ENCODE results near the gene SNORC. TPM values are rescaled to one million over a fixed set of nuclear protein-coding genes. Genes with fewer than 3 reads are reported as not detected.

SNORC gene
- total and polyA plus RNA-seq, 2 of the 13 experiments (the other 11 are each of a cell fraction or from before 2014, with no cell fraction given): 59.1 to 86.1 TPM

- TF ChIP-seq HOXA7 (CRISPR knock-in tag; IDR thresholded peaks at IDR 0.05): no peak
- TF ChIP-seq SP140L (CRISPR knock-in tag; IDR thresholded peaks at IDR 0.05; ENCODE audit: borderline replicate concordance): no peak
- no peak; the same call in 1 of the 2 replicates for TF ChIP-seq MAF1 (CRISPR knock-in tag; IDR thresholded peaks at IDR 0.05; ENCODE audit: borderline replicate concordance)
- no peak for TF ChIP-seq MAFF (IDR thresholded peaks at IDR 0.05; ENCODE audit: low read depth, low read length)
- no peak for TF ChIP-seq CENPX (CRISPR knock-in tag; IDR thresholded peaks at IDR 0.05)
- no peak for TF ChIP-seq ZNF503 (CRISPR knock-in tag; IDR thresholded peaks at IDR 0.05)
- peak; percentile 19; the same call in 1 of the 2 replicates for TF ChIP-seq KDM1A (CRISPR knock-in tag; IDR thresholded peaks at IDR 0.05)
- TF ChIP-seq ZNF354B (CRISPR knock-in tag; IDR thresholded peaks at IDR 0.05): peak; percentile 37; the same call in 1 of the 2 replicates
- TF ChIP-seq ZNF282 (IDR thresholded peaks at IDR 0.05; ENCODE audit: partially characterized antibody): no peak
- no peak for TF ChIP-seq SATB2 (CRISPR knock-in tag; IDR thresholded peaks at IDR 0.05)
- TF ChIP-seq KLF13 (CRISPR knock-in tag; IDR thresholded peaks at IDR 0.05): peak; percentile 51; the same call in 1 of the 2 replicates
- no peak for TF ChIP-seq ZNF24 (IDR thresholded peaks at IDR 0.05)
- no peak for TF ChIP-seq ZNF569 (CRISPR knock-in tag; IDR thresholded peaks at IDR 0.05; ENCODE audit: borderline replicate concordance)
- no peak for TF ChIP-seq ZNF530 (CRISPR knock-in tag; IDR thresholded peaks at IDR 0.05; ENCODE audit: low read depth)
- TF ChIP-seq ZNF747 (CRISPR knock-in tag; IDR thresholded peaks at IDR 0.05; ENCODE audit: borderline replicate concordance): peak; percentile 89
- no peak for TF ChIP-seq SALL2 (CRISPR knock-in tag; IDR thresholded peaks at IDR 0.05)
- TF ChIP-seq ZNF235 (CRISPR knock-in tag; IDR thresholded peaks at IDR 0.05; ENCODE audit: borderline replicate concordance): peak; percentile 10; the same call in 1 of the 2 replicates
- no peak for TF ChIP-seq SETDB1 (CRISPR knock-in tag; IDR thresholded peaks at IDR 0.05; ENCODE audit: borderline replicate concordance)
- no peak; the same call in 1 of the 2 replicates for TF ChIP-seq SSRP1 (CRISPR knock-in tag; IDR thresholded peaks at IDR 0.05)
- TF ChIP-seq ZNF383 (CRISPR knock-in tag; IDR thresholded peaks at IDR 0.05; ENCODE audit: borderline replicate concordance): peak; percentile 61; the same call in 1 of the 2 replicates
- TF ChIP-seq RARG (CRISPR knock-in tag; IDR thresholded peaks at IDR 0.05; ENCODE audit: low read depth): no peak
- TF ChIP-seq ZNF800 (CRISPR knock-in tag; IDR thresholded peaks at IDR 0.05): no peak
- TF ChIP-seq MIER2 (CRISPR knock-in tag; IDR thresholded peaks at IDR 0.05): no peak
- no peak for TF ChIP-seq ZNF782 (CRISPR knock-in tag; IDR thresholded peaks at IDR 0.05; ENCODE audit: borderline replicate concordance)
- peak; percentile 69 for TF ChIP-seq ISL2 (CRISPR knock-in tag; IDR thresholded peaks at IDR 0.05)
- TF ChIP-seq ZSCAN25 (CRISPR knock-in tag; IDR thresholded peaks at IDR 0.05): peak; percentile 72
- TF ChIP-seq ZNF678 (CRISPR knock-in tag; IDR thresholded peaks at IDR 0.05): no peak
- TF ChIP-seq JUNB (CRISPR knock-in tag; IDR thresholded peaks at IDR 0.05; ENCODE audit: borderline replicate concordance): no peak
- TF ChIP-seq MIXL1 (CRISPR knock-in tag; IDR thresholded peaks at IDR 0.05): peak; percentile 37; the same call in 1 of the 2 replicates
- no peak for TF ChIP-seq BHLHE40 (IDR thresholded peaks at IDR 0.05; ENCODE audit: low read length)
Measured at GRCh38 chr2:232871835-232872736, 2.0 kb downstream of the SNORC start (continued).
